Measurements from ENCODE around the gene CFAP68. TPM values are rescaled to one million over a fixed set of nuclear protein-coding genes. Genes with fewer than 3 reads are reported as not detected.

Gene CFAP68
- total RNA-seq, 2 donors from 2014 or later: 11.6 to 12.7 TPM

DNA sequence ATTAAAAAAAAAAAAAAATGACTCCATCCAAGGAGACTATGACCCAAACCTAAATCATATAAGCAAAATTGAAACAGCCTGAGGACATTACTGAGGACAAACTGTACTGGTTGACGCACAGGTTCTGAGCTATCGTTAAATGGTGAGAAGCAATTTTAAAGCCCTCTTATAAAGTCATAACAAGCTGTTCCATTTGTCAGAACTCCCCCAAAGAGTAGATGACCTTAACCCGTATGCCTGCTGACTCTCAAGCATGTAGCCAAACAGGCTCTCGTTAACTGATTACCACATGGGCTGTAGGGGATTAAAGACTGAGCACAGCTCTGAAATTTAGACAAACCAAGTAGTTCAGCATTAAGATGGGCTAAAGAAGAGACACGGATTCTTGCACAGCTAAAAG, 30.0 kb downstream of the CFAP68 start:
- Histone ChIP-seq H3K27me3 (ENCODE audit: control insufficient read depth, insufficient read depth, low read length, poor library complexity, severe bottlenecking) (no peaks in the 10 kb centered on the region), H3K36me3 (ENCODE audit: control insufficient read depth, insufficient read depth, low read length) (no peaks in the 10 kb centered on the region), H3K27ac (ENCODE audit: low read depth, low read length) (no peak overlapping the region), H3K9me3 (ENCODE audit: control insufficient read depth, low read length) (no peaks in the 10 kb centered on the region), H3K4me3 (ENCODE audit: low read length) (no peak overlapping the region), H3K4me1 (ENCODE audit: control insufficient read depth, insufficient read depth, low read length) (peaks cover 9% of the 10 kb centered on the region), H3K9ac (ENCODE audit: extremely low read depth, low read length, poor library complexity, severe bottlenecking) (no peak overlapping the region)
- no peaks in the 10 kb centered on the region for H3K36me3 Mint-ChIP-seq (ENCODE audit: low read depth)
- peaks cover 3% of the 10 kb centered on the region for H3K9me3 Mint-ChIP-seq
- no peak overlapping the region for H3K27ac Mint-ChIP-seq
- 91 to 92% methylated on average over 5 of the region's 5 CpGs for WGBS, 2 experiments (ENCODE audit: insufficient coverage in 1 of 2, insufficient read length in 1 of 2)
- H3K4me1 Mint-ChIP-seq: peaks cover 35% of the 10 kb centered on the region
- DNase-seq: no peak
- no peak overlapping the region for H3K4me3 Mint-ChIP-seq
- TF ChIP-seq, protein P1, sequence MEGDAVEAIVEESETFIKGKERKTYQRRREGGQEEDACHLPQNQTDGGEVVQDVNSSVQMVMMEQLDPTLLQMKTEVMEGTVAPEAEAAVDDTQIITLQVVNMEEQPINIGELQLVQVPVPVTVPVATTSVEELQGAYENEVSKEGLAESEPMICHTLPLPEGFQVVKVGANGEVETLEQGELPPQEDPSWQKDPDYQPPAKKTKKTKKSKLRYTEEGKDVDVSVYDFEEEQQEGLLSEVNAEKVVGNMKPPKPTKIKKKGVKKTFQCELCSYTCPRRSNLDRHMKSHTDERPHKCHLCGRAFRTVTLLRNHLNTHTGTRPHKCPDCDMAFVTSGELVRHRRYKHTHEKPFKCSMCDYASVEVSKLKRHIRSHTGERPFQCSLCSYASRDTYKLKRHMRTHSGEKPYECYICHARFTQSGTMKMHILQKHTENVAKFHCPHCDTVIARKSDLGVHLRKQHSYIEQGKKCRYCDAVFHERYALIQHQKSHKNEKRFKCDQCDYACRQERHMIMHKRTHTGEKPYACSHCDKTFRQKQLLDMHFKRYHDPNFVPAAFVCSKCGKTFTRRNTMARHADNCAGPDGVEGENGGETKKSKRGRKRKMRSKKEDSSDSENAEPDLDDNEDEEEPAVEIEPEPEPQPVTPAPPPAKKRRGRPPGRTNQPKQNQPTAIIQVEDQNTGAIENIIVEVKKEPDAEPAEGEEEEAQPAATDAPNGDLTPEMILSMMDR (conservative IDR thresholded peaks at IDR 0.05): no peak
- peaks cover 13% of the 10 kb centered on the region for H3K27me3 Mint-ChIP-seq (ENCODE audit: insufficient read depth)

DNA sequence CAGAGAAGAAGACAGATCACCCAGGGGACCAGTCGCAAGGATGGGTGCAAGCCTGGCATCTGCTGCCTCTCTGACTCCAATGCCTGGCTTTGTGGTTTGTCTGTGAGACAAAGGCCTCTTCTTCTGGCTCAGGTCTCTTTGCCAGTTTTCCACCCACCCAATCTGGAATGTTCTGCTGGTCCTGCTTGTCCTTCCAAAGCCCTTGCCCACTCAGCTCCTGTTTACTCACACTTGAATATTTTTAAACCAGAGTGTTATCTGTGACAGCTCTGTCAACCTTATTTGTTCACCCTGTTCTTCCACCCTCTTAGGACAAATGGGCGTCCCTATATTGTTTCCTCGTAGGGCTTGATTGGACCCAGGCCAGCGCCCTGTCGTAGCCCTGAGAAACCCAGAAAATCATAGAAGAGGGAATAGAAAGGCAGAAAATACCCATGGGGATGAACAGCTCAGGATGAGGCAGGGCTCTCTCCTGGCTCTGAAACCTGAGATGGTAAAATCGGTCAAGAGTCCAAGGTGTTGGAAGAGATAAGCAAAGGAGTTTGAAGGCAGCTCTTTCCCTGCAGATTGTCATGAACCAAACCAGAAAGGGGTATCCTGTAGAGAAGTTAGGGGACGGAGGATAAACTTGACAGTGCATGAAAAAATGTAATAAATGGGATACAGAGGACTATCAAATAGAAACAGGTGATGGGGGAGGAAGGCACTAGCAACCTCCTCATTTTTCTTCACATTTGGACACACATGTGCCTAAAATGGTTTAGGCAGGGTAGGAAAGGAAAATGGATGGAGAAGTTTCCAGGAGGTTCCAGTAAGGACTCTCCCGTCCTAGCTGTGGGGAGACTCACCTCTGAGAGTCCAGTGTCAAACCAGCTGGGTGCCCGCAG, 31.6 kb downstream of the CFAP68 start:
- Histone ChIP-seq H3K36me3 (ENCODE audit: control insufficient read depth, insufficient read depth, low read length) (no peaks in the 10 kb centered on the region), H3K9ac (ENCODE audit: extremely low read depth, low read length, poor library complexity, severe bottlenecking) (no peak overlapping the region)
- H3K4me3 Mint-ChIP-seq: no peak overlapping the region

DNA sequence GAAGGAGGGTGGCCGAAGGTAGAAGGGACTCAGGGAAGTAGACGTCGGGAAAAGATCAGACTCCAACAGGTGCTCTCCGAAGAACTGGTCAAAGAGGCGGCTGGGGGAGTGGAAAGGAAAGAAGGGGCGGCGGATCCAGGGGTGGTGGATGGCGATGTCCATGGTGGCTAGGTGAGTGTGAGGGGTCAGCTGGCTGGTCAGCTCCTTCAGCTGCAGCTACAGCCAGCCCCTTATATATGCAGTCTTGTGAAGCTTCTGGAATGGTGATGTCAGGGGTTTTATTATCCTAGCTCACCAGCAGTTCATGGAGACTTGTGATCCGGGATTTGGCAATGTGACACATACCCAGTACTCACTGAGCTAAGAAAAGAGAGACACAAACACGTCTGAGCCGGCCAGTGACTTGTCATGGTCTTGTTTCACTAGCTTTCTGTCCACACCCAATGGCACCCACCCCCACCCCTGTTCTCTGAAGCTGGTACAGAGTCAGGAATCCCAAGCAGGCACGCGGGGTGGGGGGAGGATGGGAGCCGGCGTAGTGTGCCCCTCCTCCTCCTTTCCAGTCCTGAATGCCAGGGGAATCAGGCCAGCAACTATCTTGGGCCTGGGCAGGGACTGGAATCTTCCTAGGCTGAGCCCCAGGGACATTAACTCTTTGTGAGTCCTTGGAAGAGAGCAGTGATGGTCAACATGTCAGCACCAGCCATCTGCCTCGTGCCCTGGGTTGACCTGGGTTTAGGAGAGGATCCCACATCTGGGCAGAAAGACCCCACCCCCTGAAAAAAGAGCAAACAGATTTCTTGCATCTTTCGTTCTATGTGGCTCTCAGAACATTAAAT, 32.4 kb downstream of the CFAP68 start, which contains the start of gene CRYAB:
Gene CRYAB, minus strand, starts transcription at position 208 of the 839 bp plus-strand sequence. Its CDS starts 46 bp downstream, at position 162.
- Histone ChIP-seq H3K4me3 (ENCODE audit: low read length) (no peak within 1 kb of the TSS), H3K27me3 (ENCODE audit: control insufficient read depth, insufficient read depth, low read length, poor library complexity, severe bottlenecking) (no peaks in the 10 kb centered on the region), H3K27ac (ENCODE audit: low read depth, low read length) (no peak within 1 kb of the TSS), H3K9me3 (ENCODE audit: control insufficient read depth, low read length) (no peaks in the 10 kb centered on the region), H3K9ac (ENCODE audit: extremely low read depth, low read length, poor library complexity, severe bottlenecking) (no peak within 1 kb of the TSS), H3K36me3 (ENCODE audit: control insufficient read depth, insufficient read depth, low read length) (no peaks in the 10 kb centered on the region), H3K4me1 (ENCODE audit: control insufficient read depth, insufficient read depth, low read length) (peaks cover 9% of the 10 kb centered on the region)
- peak; percentile 65 for DNase-seq
- Mint-ChIP-seq H3K4me3 (no peak within 1 kb of the TSS), H3K27me3 (ENCODE audit: insufficient read depth) (peaks cover 13% of the 10 kb centered on the region), H3K4me1 (peaks cover 35% of the 10 kb centered on the region), H3K36me3 (ENCODE audit: low read depth) (no peaks in the 10 kb centered on the region), H3K27ac (no peak within 1 kb of the TSS), H3K9me3 (no peaks in the 10 kb centered on the region)
- TF ChIP-seq, protein P1 (conservative IDR thresholded peaks at IDR 0.05): no peak
- WGBS, 2 experiments (ENCODE audit: insufficient coverage in 1 of 2, insufficient read length in 1 of 2): 81 to 98% methylated on average over 8 to 17 of the region's 17 CpGs

More for the DNA sequence above, 31.6 kb downstream of the CFAP68 start:
- Histone ChIP-seq H3K9me3 (ENCODE audit: control insufficient read depth, low read length) (no peaks in the 10 kb centered on the region), H3K4me3 (ENCODE audit: low read length) (no peak overlapping the region), H3K27me3 (ENCODE audit: control insufficient read depth, insufficient read depth, low read length, poor library complexity, severe bottlenecking) (no peaks in the 10 kb centered on the region), H3K27ac (ENCODE audit: low read depth, low read length) (no peak overlapping the region), H3K4me1 (ENCODE audit: control insufficient read depth, insufficient read depth, low read length) (peaks cover 9% of the 10 kb centered on the region)
- no peak for DNase-seq
- WGBS, 2 experiments (ENCODE audit: insufficient coverage in 1 of 2, insufficient read length in 1 of 2): 89% methylated on average over 5 to 9 of the region's 9 CpGs
- H3K27me3 Mint-ChIP-seq (ENCODE audit: insufficient read depth): peaks cover 13% of the 10 kb centered on the region
- H3K9me3 Mint-ChIP-seq: no peaks in the 10 kb centered on the region
- H3K4me1 Mint-ChIP-seq: peaks cover 35% of the 10 kb centered on the region
- no peaks in the 10 kb centered on the region for H3K36me3 Mint-ChIP-seq (ENCODE audit: low read depth)
- H3K27ac Mint-ChIP-seq: no peak overlapping the region
- TF ChIP-seq, protein P1 (conservative IDR thresholded peaks at IDR 0.05): no peak

All from endodermal cell (in vitro differentiated cells).